GM12878 (cell line): ENCODE data around the gene ANK3. TPM values are rescaled to one million over a fixed set of nuclear protein-coding genes. Genes with fewer than 3 reads are reported as not detected.

Experiments used
- ATAC-seq: fragments of 200-7000 bp; cut with Tn5 transposase; 3 replicates; pipeline ENCODE4 v1.9.1; 2020; ENCODE audit warnings: mild to moderate bottlenecking, moderate library complexity
- BruUV-seq: library from RNA; stranded (reverse); fragments of 400-500 nt; replicated peaks from 2 replicates; lab custom pipeline; 2021; lab: Mats Ljungman, UMichigan
- CTCF ChIA-PET: fragments of 300-600 bp; sonication (Branson Sonifier 250); formaldehyde crosslinking; extraction: SDS; loops from one replicate; lab custom pipeline; 2021; ENCODE audit warnings: inconsistent platforms; lab: Yijun Ruan, JAX
- POLR2A ChIA-PET: fragments of 350-600 bp; formaldehyde crosslinking; extraction: SDS; loops from one replicate; lab custom pipeline; 2021; ENCODE audit warnings: inconsistent platforms; lab: Charles Lee
- RAD21 ChIA-PET: fragments of 300-600 bp; sonication (Branson Sonifier 250); formaldehyde crosslinking; loops from one replicate; lab custom pipeline; 2023; ENCODE audit warnings: antibody characterized with exemption; ENCODE audit not compliant: unreplicated experiment; lab: Charles Lee
- SMC1A ChIA-PET: fragments of 300-600 bp; sonication (Branson Sonifier 250); formaldehyde crosslinking; loops from one replicate; lab custom pipeline; 2023; ENCODE audit not compliant: unreplicated experiment, uncharacterized antibody; lab: Charles Lee
- DNase-seq: peaks from one replicate; pipeline ENCODE4 v3.0.0-alpha.2; 2011; ENCODE audit warnings: low read depth, low spot score
- FAIRE-seq: peaks from 3 replicates; lab custom pipeline; 2011; peaks lifted over from hg19 to GRCh38; lab: Jason Lieb, UNC
- H2AFZ ChIP-seq: 2 replicates; pipeline ENCODE4 v1.6.0; 2011; ENCODE audit warnings: low read depth, low read length, control low read depth; ENCODE audit not compliant: control insufficient read depth
- H3K27ac ChIP-seq: 2 replicates; pipeline ENCODE4 v1.5.1; 2011; ENCODE audit warnings: control low read depth; ENCODE audit not compliant: control insufficient read depth, insufficient read depth
- H3K27me3 ChIP-seq, 2 experiments: replicated peaks in 1 of 2; 2 replicates each; pipeline versions ENCODE4 v1.6.0 to v1.6.1; 2011; ENCODE audit warnings: low read length in 1 of 2; ENCODE audit not compliant: control insufficient read depth in 2 of 2, insufficient read depth in 2 of 2
- H3K36me3 ChIP-seq, 2 experiments: 2 replicates each; pipeline ENCODE4 v1.5.1; 2011; ENCODE audit warnings: low read length in 1 of 2; ENCODE audit not compliant: control insufficient read depth in 2 of 2, insufficient read depth in 2 of 2
- H3K4me1 ChIP-seq: 2 replicates; pipeline ENCODE4 v1.6.1; 2011; ENCODE audit warnings: mild to moderate bottlenecking, low read length, moderate library complexity, mixed read lengths; ENCODE audit not compliant: control insufficient read depth, insufficient read depth
- H3K4me2 ChIP-seq: 2 replicates; pipeline ENCODE4 v1.6.0; 2011; ENCODE audit warnings: control low read depth; ENCODE audit not compliant: control insufficient read depth, insufficient read depth
- H3K4me3 ChIP-seq: fragments of 200-600 bp; sonication (generic); 2 replicates; pipeline ENCODE4 v1.5.1; 2016
- H3K79me2 ChIP-seq: 2 replicates; pipeline ENCODE4 v1.6.0; 2011; ENCODE audit warnings: low read length; ENCODE audit not compliant: control insufficient read depth, insufficient read depth
- H3K9ac ChIP-seq: 2 replicates; pipeline ENCODE4 v1.8.0; 2011; ENCODE audit warnings: low read length, control low read depth, mixed read lengths; ENCODE audit not compliant: control insufficient read depth, insufficient read depth
- H3K9me3 ChIP-seq: replicated peaks from 3 replicates; pipeline ENCODE4 v1.5.1; 2011; ENCODE audit warnings: mild to moderate bottlenecking, low read length; ENCODE audit not compliant: control insufficient read depth, insufficient read depth
- H4K20me1 ChIP-seq: 2 replicates; pipeline ENCODE4 v1.6.0; 2011; ENCODE audit not compliant: control insufficient read depth, insufficient read depth
- ASH2L ChIP-seq: fragments of 300-600, 200-600 bp; sonication (generic); IDR thresholded peaks from 2 replicates; pipeline ENCODE4 v1.6.1; 2017; ENCODE audit warnings: low read depth, mild to moderate bottlenecking, borderline replicate concordance
- ATF7 ChIP-seq: fragments of 450-650 bp; IDR thresholded peaks from 2 replicates; pipeline ENCODE4 v1.6.1; 2016; ENCODE audit warnings: low read depth, mild to moderate bottlenecking
- CREB1 ChIP-seq: IDR thresholded peaks from 2 replicates; pipeline ENCODE4 v1.6.1; 2012; ENCODE audit warnings: low read depth, mild to moderate bottlenecking, inconsistent platforms
- HSF1 ChIP-seq: fragments of 150-350 bp; IDR thresholded peaks from 2 replicates; pipeline ENCODE4 v1.6.1; 2014; ENCODE audit warnings: mild to moderate bottlenecking, low read depth, low read length
- MYB ChIP-seq: fragments of 150-350 bp; IDR thresholded peaks from 2 replicates; pipeline ENCODE4 v1.6.1; 2014; ENCODE audit warnings: mild to moderate bottlenecking, low read depth, low read length, borderline replicate concordance
- MYC ChIP-seq: IDR thresholded peaks from 2 replicates; pipeline ENCODE4 v1.6.1; 2011; ENCODE audit warnings: mild to moderate bottlenecking, low read length, moderate library complexity, inconsistent platforms; ENCODE audit not compliant: insufficient read depth, insufficient replicate concordance, insufficient read length, severe bottlenecking
- SPI1 ChIP-seq: IDR thresholded peaks from 2 replicates; pipeline ENCODE4 v1.6.1; 2011; ENCODE audit warnings: low read depth, mild to moderate bottlenecking, low read length, moderate library complexity, borderline replicate concordance; ENCODE audit not compliant: insufficient read depth
- ZBTB33 ChIP-seq: fragments of 450-650 bp; IDR thresholded peaks from 2 replicates; pipeline ENCODE4 v1.6.1; 2017; ENCODE audit warnings: mild to moderate bottlenecking
- ZSCAN29 ChIP-seq: fragments of 450-650 bp; IDR thresholded peaks from 2 replicates; pipeline ENCODE4 v1.6.1; 2017; ENCODE audit warnings: mild to moderate bottlenecking, moderate library complexity
- WGBS: methylation state at CpG from one replicate; pipeline ENCODE4 v1.1.6; 2016; ENCODE audit warnings: low lambda C conversion rate; ENCODE audit not compliant: insufficient replicate concordance, insufficient coverage; ENCODE audit errors: missing lambda C conversion rate; 5-methylcytosine and 5-hydroxymethylcytosine counted together
- in situ Hi-C: fragments of 300-500 bp; cut with MboI; formaldehyde crosslinking; loops from 9 replicates; pipeline ENCODE4 v1.14.3; 2018; ENCODE audit warnings: mixed read lengths
- intact Hi-C: fragments of 100-400 bp; cut with micrococcal nuclease; formaldehyde crosslinking; loops from one replicate; pipeline ENCODE4 v1.14.2; 2022; ENCODE audit not compliant: unreplicated experiment
- polyA plus RNA-seq, 11 experiments: library from polyadenylated mRNA; depleted of rRNA in 4 of 11; unstranded in 6 of 11; stranded (reverse) in 5 of 11; fragments of >200 nt; fragmentation: Nextera tagmentation in 4 of 11; fragmentation: Illumina TruSeq in 1 of 11; extraction: Ambion mirVana in 4 of 11; extraction: Trizol in 1 of 11; gene quantifications; 1 replicate in 1 of 11; 2 replicates in 10 of 11; pipeline versions ENCODE4 v1.2.1 to v1.2.3, GENCODE V29; 2011 to 2016; ENCODE audit warnings: inconsistent platforms in 2 of 11, missing spikeins in 2 of 11, low read depth in 1 of 11
- total RNA-seq, 4 experiments: library from RNA; depleted of rRNA in 3 of 4; stranded (reverse); fragments of >200 nt in 3 of 4; fragmentation: Illumina TruSeq in 1 of 4; extraction: Trizol in 1 of 4; gene quantifications; 2 replicates each; pipeline versions ENCODE4 v1.2.1 to v1.2.3, GENCODE V29; 2013 to 2021

Gene ANK3
- total and polyA plus RNA-seq, 10 of the 15 experiments (the other 5 are each of a cell fraction or from before 2014, with no cell fraction given): 0.06 to 0.82 (median 0.20) TPM; not detected in 2

- in situ Hi-C loops (no loop called here), intact Hi-C loops (no loop called here)
- no peaks in the 10 kb centered on the region for H3K79me2 ChIP-seq
- H4K20me1 ChIP-seq: no peaks in the 10 kb centered on the region
- no peak overlapping the region for H3K9ac ChIP-seq
- no peaks in the 10 kb centered on the region for H3K4me1 ChIP-seq
- TF ChIP-seq ZSCAN29: no peak
- no peak for TF ChIP-seq ASH2L
- no peak for TF ChIP-seq MYB
- TF ChIP-seq CREB1: no peak
- TF ChIP-seq SPI1: no peak
- TF ChIP-seq HSF1: no peak
- no peak for TF ChIP-seq MYC
- TF ChIP-seq ZBTB33: no peak
- TF ChIP-seq ATF7: no peak
- ATAC-seq (no peak), DNase-seq (no peak), FAIRE-seq (no peak)
- 51% methylated on average over 2 of the region's 2 CpGs for WGBS
- no peak overlapping the region for H2AFZ ChIP-seq
- SMC1A ChIA-PET: interaction anchor here (1.3 kb wide), 1 partner anchor 9 kb away, joined by 5 read pairs; no protein-coding TSS in a partner anchor
- no peak overlapping the region for H3K4me2 ChIP-seq
- POLR2A ChIA-PET: no interaction called here
- H3K27me3 ChIP-seq: no peaks in the 10 kb centered on the region; a peak in 1 of 4 replicates
- RAD21 ChIA-PET: no interaction called here
- H3K9me3 ChIP-seq: no peaks in the 10 kb centered on the region
- H3K36me3 ChIP-seq: no peaks in the 10 kb centered on the region
- no TSS peak for BruUV-seq
- H3K27ac ChIP-seq: no peak overlapping the region
- no peak overlapping the region for H3K4me3 ChIP-seq
- CTCF ChIA-PET: no interaction called here
These were observed 79.8 kb downstream of the ANK3 start for GRCh38 chr10:60309891-60310290.
